GM18867 (cell line): Measurements from ENCODE around the gene NBPF26.
"Not testable (repeated sequence)": the region's sequence is repeated elsewhere in the genome, so short reads cannot be mapped to it uniquely, and the experiment has no call there.

Source experiments
- ATAC-seq: cut with Tn5 transposase; IDR thresholded peaks from one replicate; pipeline ENCODE4 v1.9.1; 2021; ENCODE audit warnings: mild to moderate bottlenecking, moderate library complexity; ENCODE audit not compliant: unreplicated experiment

The NBPF26 gene

GRCh38 chr1:120850537-120851421 is 127.0 kb downstream of the NBPF26 start:
- ATAC-seq: peak; percentile 57

- not testable (repeated sequence) for ATAC-seq
These were observed 134.4 kb downstream of the NBPF26 start for GRCh38 chr1:120858144-120858543.

- not testable (repeated sequence) for ATAC-seq
These were observed 136.0 kb downstream of the NBPF26 start for GRCh38 chr1:120859615-120860234.

- not testable (repeated sequence) for ATAC-seq
These were observed 154.5 kb downstream of the NBPF26 start for GRCh38 chr1:120878206-120878605.

- not testable (repeated sequence) for ATAC-seq
These were observed 156.3 kb downstream of the NBPF26 start for GRCh38 chr1:120880056-120880455.

GRCh38 chr1:120881934-120882333 is 158.2 kb downstream of the NBPF26 start:
- ATAC-seq: not testable (repeated sequence)
